ENCODE results near the gene SETD2.
"Not testable (repeated sequence)": the region's sequence is repeated elsewhere in the genome, so short reads cannot be mapped to it uniquely, and the experiment has no call there.

SETD2 gene

DNA sequence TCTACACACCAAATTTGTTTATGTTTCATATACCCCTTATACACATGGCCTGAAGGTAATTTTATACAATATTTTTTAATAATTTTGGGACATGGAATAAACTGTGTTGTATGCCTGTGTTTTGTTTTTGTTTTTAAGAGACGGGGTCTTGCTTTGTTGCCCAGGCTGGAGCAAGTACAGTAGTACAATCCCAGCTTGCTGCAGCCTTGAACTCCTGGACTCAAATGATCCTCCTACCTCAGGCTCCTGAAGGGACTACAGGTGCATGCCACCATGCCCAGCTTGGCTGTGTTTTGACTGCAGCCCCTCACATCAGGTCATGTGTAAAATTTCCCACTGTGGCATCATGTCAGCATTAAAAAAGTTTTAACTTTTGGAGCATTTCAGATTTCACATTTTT lies 18.6 kb downstream of the SETD2 start:
- no peaks in the 10 kb centered on the region for H3K9me3 ChIP-seq (ENCODE audit: insufficient read depth, low read length)
- H3K9ac ChIP-seq (ENCODE audit: low read length) = no peak overlapping the region
- peaks cover 100% of the 10 kb centered on the region for H3K79me2 ChIP-seq (ENCODE audit: low read length)
- H3K4me2 ChIP-seq (ENCODE audit: low read length) = no peak overlapping the region
- no peaks in the 10 kb centered on the region for H3K27me3 ChIP-seq (ENCODE audit: low read depth, low read length)
- peaks cover 86% of the 10 kb centered on the region for H4K20me1 ChIP-seq (ENCODE audit: insufficient read depth, low read length)
- H2AFZ ChIP-seq (ENCODE audit: low read depth, low read length) = no peak overlapping the region
- no peak overlapping the region for H3K27ac ChIP-seq (ENCODE audit: low read length)
- peaks cover 16% of the 10 kb centered on the region for H3K4me1 ChIP-seq (ENCODE audit: low read length)
- no peaks in the 10 kb centered on the region for H3K36me3 ChIP-seq (replicated peaks; ENCODE audit: low read depth, low read length)
- H3K4me3 ChIP-seq (ENCODE audit: low read length) = no peak overlapping the region
- TF ChIP-seq CTCF (IDR thresholded peaks at IDR 0.05; ENCODE audit: low read depth, low read length) (no peak), EZH2phosphoT487 (IDR thresholded peaks at IDR 0.05; ENCODE audit: low read depth) (no peak)

DNA sequence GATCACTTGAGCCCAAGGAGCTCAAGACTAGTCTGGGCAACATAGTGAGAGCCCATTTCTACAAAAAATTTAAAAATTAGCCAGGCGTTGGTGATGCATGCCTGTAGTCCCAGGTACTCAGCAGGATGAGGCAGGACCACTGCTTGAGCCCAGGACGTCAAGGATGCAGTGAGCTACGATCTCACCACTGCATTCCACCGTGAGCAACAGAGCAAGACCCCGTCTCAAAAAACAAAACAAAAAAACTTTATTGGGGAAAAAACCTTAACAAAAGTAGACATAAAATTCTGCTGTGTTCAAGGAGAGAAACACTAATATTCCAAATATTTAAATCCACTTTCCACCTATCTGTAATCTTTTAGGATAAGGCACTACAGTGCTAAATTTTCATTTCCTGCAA lies 20.8 kb downstream of the SETD2 start:
- Histone ChIP-seq H2AFZ (ENCODE audit: low read depth, low read length) (no peak overlapping the region), H3K4me2 (ENCODE audit: low read length) (no peak overlapping the region), H3K27me3 (ENCODE audit: low read depth, low read length) (no peaks in the 10 kb centered on the region), H3K79me2 (ENCODE audit: low read length) (peaks cover 100% of the 10 kb centered on the region), H3K9ac (ENCODE audit: low read length) (no peak overlapping the region), H3K4me3 (ENCODE audit: low read length) (no peak overlapping the region), H3K9me3 (ENCODE audit: insufficient read depth, low read length) (no peaks in the 10 kb centered on the region), H3K36me3 (replicated peaks; ENCODE audit: low read depth, low read length) (no peaks in the 10 kb centered on the region), H3K4me1 (ENCODE audit: low read length) (peaks cover 13% of the 10 kb centered on the region), H3K27ac (ENCODE audit: low read length) (no peak overlapping the region), H4K20me1 (ENCODE audit: insufficient read depth, low read length) (peaks cover 85% of the 10 kb centered on the region)
- TF ChIP-seq CTCF (IDR thresholded peaks at IDR 0.05; ENCODE audit: low read depth, low read length) (no peak), EZH2phosphoT487 (IDR thresholded peaks at IDR 0.05; ENCODE audit: low read depth) (no peak)

DNA sequence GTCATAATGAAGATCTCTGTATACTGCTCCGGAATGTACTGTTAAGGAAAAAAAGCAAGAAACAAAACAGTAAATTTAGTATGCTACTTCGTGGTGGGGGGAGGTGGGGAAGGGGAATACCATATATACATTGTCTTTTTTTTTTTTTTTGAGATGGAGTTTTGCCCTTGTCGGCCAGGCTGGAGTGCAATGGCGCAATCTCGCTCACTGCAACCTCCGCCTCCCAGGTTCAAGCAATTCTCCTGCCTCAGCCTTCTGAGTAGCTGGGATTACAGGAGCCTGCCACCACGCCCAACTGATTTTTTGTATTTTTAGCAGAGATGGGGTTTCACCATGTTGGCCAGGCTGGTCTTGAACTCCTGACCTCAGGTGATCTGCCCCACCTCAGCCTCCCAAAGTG lies 21.4 kb downstream of the SETD2 start:
- H3K36me3 ChIP-seq (replicated peaks; ENCODE audit: low read depth, low read length); H3K27me3 ChIP-seq (ENCODE audit: low read depth, low read length); H3K9me3 ChIP-seq (ENCODE audit: insufficient read depth, low read length); H3K27ac ChIP-seq (ENCODE audit: low read length); H2AFZ ChIP-seq (ENCODE audit: low read depth, low read length); H3K4me2 ChIP-seq (ENCODE audit: low read length); H3K4me3 ChIP-seq (ENCODE audit: low read length); H3K9ac ChIP-seq (ENCODE audit: low read length): not testable (repeated sequence)
- peaks cover 13% of the 10 kb centered on the region for H3K4me1 ChIP-seq (ENCODE audit: low read length)
- H3K79me2 ChIP-seq (ENCODE audit: low read length) = peaks cover 98% of the 10 kb centered on the region
- H4K20me1 ChIP-seq (ENCODE audit: insufficient read depth, low read length) = peaks cover 83% of the 10 kb centered on the region

GRCh38 chr3:47140973-47141461 lies 22.9 kb downstream of the SETD2 start:
- not testable (repeated sequence) for H2AFZ ChIP-seq (ENCODE audit: low read depth, low read length); H3K27ac ChIP-seq (ENCODE audit: low read length); H3K36me3 ChIP-seq (replicated peaks; ENCODE audit: low read depth, low read length); H3K27me3 ChIP-seq (ENCODE audit: low read depth, low read length); H3K9me3 ChIP-seq (ENCODE audit: insufficient read depth, low read length); H3K4me3 ChIP-seq (ENCODE audit: low read length); H3K9ac ChIP-seq (ENCODE audit: low read length)
- Histone ChIP-seq H3K4me1 (ENCODE audit: low read length) (peaks cover 13% of the 10 kb centered on the region), H3K4me2 (ENCODE audit: low read length) (peak overlapping the region; percentile 7; the same call in 1 of the 2 replicates), H4K20me1 (ENCODE audit: insufficient read depth, low read length) (peaks cover 88% of the 10 kb centered on the region), H3K79me2 (ENCODE audit: low read length) (peaks cover 98% of the 10 kb centered on the region)

- H3K27ac ChIP-seq (ENCODE audit: low read length); H3K9ac ChIP-seq (ENCODE audit: low read length); H3K4me2 ChIP-seq (ENCODE audit: low read length); H3K27me3 ChIP-seq (ENCODE audit: low read depth, low read length); H3K36me3 ChIP-seq (replicated peaks; ENCODE audit: low read depth, low read length); H2AFZ ChIP-seq (ENCODE audit: low read depth, low read length); H3K4me3 ChIP-seq (ENCODE audit: low read length); H3K9me3 ChIP-seq (ENCODE audit: insufficient read depth, low read length): not testable (repeated sequence)
- H4K20me1 ChIP-seq (ENCODE audit: insufficient read depth, low read length) = peaks cover 89% of the 10 kb centered on the region
- peaks cover 13% of the 10 kb centered on the region for H3K4me1 ChIP-seq (ENCODE audit: low read length)
- peaks cover 98% of the 10 kb centered on the region for H3K79me2 ChIP-seq (ENCODE audit: low read length)
These were observed 23.4 kb downstream of the SETD2 start for GRCh38 chr3:47140553-47140952.
